HCT116 (cell line): ENCODE results near the gene MYO16.

Source experiments
- CEBPB ChIP-seq: IDR thresholded peaks from 2 replicates; pipeline ENCODE4 v1.6.1; 2012; ENCODE audit warnings: low read depth
- CTCF ChIP-seq, 3 experiments: fragments of 200-600 bp in 1 of 3; sonication (generic) in 1 of 3; IDR thresholded peaks in 2 of 3; conservative IDR thresholded peaks in 1 of 3; 2 replicates each; pipeline ENCODE4 v1.5.1; 2012 to 2017; ENCODE audit warnings: low read depth in 2 of 3, low read length in 2 of 3, antibody characterized with exemption in 1 of 3, borderline replicate concordance in 1 of 3, control low read depth in 1 of 3, mild to moderate bottlenecking in 1 of 3, mixed read lengths in 1 of 3, mixed run types in 1 of 3, moderate library complexity in 1 of 3; ENCODE audit not compliant: insufficient read depth in 1 of 3
- MAX ChIP-seq: IDR thresholded peaks from 2 replicates; pipeline ENCODE4 v1.6.1; 2012
- POLR2A ChIP-seq: IDR thresholded peaks from 2 replicates; pipeline ENCODE4 v1.7.0; 2011; ENCODE audit warnings: borderline replicate concordance; ENCODE audit not compliant: insufficient read depth, insufficient read length; ENCODE audit errors: extremely low read depth
- SP1 ChIP-seq: IDR thresholded peaks from 2 replicates; pipeline ENCODE4 v1.6.1; 2012; ENCODE audit warnings: low read depth
- SRF ChIP-seq: IDR thresholded peaks from 2 replicates; pipeline ENCODE4 v1.6.1; 2012; ENCODE audit warnings: low read depth
- TCF7L2 ChIP-seq: IDR thresholded peaks from 2 replicates; pipeline ENCODE4 v1.7.0; 2011; ENCODE audit warnings: borderline replicate concordance, inconsistent platforms; ENCODE audit not compliant: insufficient read depth, insufficient read length; ENCODE audit errors: extremely low read depth

DNA sequence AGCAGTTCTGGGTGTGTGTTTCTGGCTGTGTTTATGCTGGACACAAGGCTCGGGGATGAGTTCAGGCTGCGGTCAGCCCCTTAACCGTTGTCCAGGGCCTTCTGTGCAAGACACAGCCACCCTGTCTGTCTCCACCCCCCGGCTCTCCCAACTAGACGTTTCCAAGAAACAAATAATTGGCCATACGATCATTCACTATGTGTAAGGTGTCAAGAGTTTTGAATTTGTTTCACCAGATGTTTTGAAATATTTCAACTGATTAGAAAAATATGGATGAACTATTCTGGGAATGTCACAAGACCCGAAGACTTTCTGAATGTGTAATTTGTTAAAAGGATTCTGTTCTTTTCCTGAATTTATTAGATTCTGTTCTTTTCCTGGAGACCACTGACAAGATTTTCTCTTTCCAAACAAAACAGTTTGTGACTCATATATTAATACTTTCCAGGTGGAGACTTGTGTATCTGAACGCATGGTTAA is 318.2 kb downstream of the MYO16 start:
- TF ChIP-seq CTCF (IDR thresholded peaks at IDR 0.05 in 2 of 3, conservative IDR thresholded peaks at IDR 0.05 in 1 of 3; ENCODE audit: borderline replicate concordance in 1 of 3, insufficient read depth in 1 of 3, low read depth in 2 of 3, low read length in 2 of 3) = no peak
- no peak for TF ChIP-seq POLR2A
- no peak for TF ChIP-seq MAX
- no peak for TF ChIP-seq CEBPB
- TF ChIP-seq SRF = no peak
- no peak for TF ChIP-seq TCF7L2
- TF ChIP-seq SP1 = no peak
